ENCODE data around the gene RUFY2. TPM values are rescaled to one million over a fixed set of nuclear protein-coding genes. Genes with fewer than 3 reads are reported as not detected.

RUFY2 gene
- polyA plus RNA-seq, 1 experiment: 14.7 TPM

GRCh38 chr10:68333058-68333395 is 74.0 kb downstream of the RUFY2 start:
- no peak for TF ChIP-seq CTCF (IDR thresholded peaks at IDR 0.05; ENCODE audit: low read depth, low read length)
- no peak for DNase-seq (ENCODE audit: low read depth, low spot score)
- CTCF ChIA-PET: interaction anchor here (0.7 to 3.0 kb wide), 5 partner anchors 15 to 477 kb away, joined by 3 to 16 read pairs (median 6); no protein-coding TSS in a partner anchor
- POLR2A ChIA-PET: interaction anchor here (0.6 to 2.0 kb wide), 6 partner anchors 10 to 308 kb away, joined by 3 to 13 read pairs (median 3); no protein-coding TSS in a partner anchor
- Histone ChIP-seq H3K27ac (ENCODE audit: low read depth, low read length) (peak overlapping the region; percentile 94), H3K4me3 (ENCODE audit: low read depth, low read length) (peak overlapping the region; percentile 88), H3K9me3 (ENCODE audit: control insufficient read depth, insufficient read depth, low read length) (no peaks in the 10 kb centered on the region), H3K27me3 (ENCODE audit: control insufficient read depth, insufficient read depth, low read length) (no peaks in the 10 kb centered on the region)

GRCh38 chr10:68332259-68333057 is 74.6 kb downstream of the RUFY2 start, which contains the start of gene PBLD:
TSS of gene PBLD (minus strand) at chr10:68332928. CDS start at chr10:68306844, 26,084 bp downstream.
- peak within 1 kb of the TSS; percentile 94 for H3K27ac ChIP-seq (ENCODE audit: low read depth, low read length)
- no peak for DNase-seq (ENCODE audit: low read depth, low spot score)
- no peaks in the 10 kb centered on the region for H3K9me3 ChIP-seq (ENCODE audit: control insufficient read depth, insufficient read depth, low read length)
- ChIA-PET POLR2A (interaction anchor here (0.5 to 2.0 kb wide), 22 partner anchors 8 to 439 kb away, joined by 3 to 17 read pairs (median 4); partner anchors contain the start of gene TET1), CTCF (interaction anchor here (0.6 to 3.0 kb wide), 7 partner anchors 16 to 477 kb away, joined by 3 to 16 read pairs (median 6); no protein-coding TSS in a partner anchor)
- H3K4me3 ChIP-seq (ENCODE audit: low read depth, low read length): peak within 1 kb of the TSS; percentile 88
- peak; percentile 63 for TF ChIP-seq CTCF (IDR thresholded peaks at IDR 0.05; ENCODE audit: low read depth, low read length)
- no peaks in the 10 kb centered on the region for H3K27me3 ChIP-seq (ENCODE audit: control insufficient read depth, insufficient read depth, low read length)

GRCh38 chr10:68331455-68332258 is 75.4 kb downstream of the RUFY2 start, which contains the start of gene HNRNPH3:
TSS of gene HNRNPH3 (plus strand) at chr10:68332064. CDS start at chr10:68337222, 5,158 bp downstream.
- ChIA-PET POLR2A (interaction anchor here (0.5 to 2.0 kb wide), 24 partner anchors 9 to 439 kb away, joined by 3 to 17 read pairs (median 4); partner anchors contain the start of genes CCAR1 and TET1), CTCF (interaction anchor here (0.6 to 3.0 kb wide), 5 partner anchors 17 to 456 kb away, joined by 3 to 16 read pairs (median 7); no protein-coding TSS in a partner anchor)
- no peaks in the 10 kb centered on the region for H3K27me3 ChIP-seq (ENCODE audit: control insufficient read depth, insufficient read depth, low read length)
- H3K9me3 ChIP-seq (ENCODE audit: control insufficient read depth, insufficient read depth, low read length): no peaks in the 10 kb centered on the region
- H3K4me3 ChIP-seq (ENCODE audit: low read depth, low read length): peak within 1 kb of the TSS; percentile 88
- no peak for TF ChIP-seq CTCF (IDR thresholded peaks at IDR 0.05; ENCODE audit: low read depth, low read length)
- peak within 1 kb of the TSS; percentile 94 for H3K27ac ChIP-seq (ENCODE audit: low read depth, low read length)
- peak; percentile 95 for DNase-seq (ENCODE audit: low read depth, low spot score)

- CTCF ChIA-PET: interaction anchor here (1.0 to 1.2 kb wide), 2 partner anchors 118 to 475 kb away, joined by 3 read pairs; no protein-coding TSS in a partner anchor
Observed at GRCh38 chr10:68330852-68331454, 76.1 kb downstream of the RUFY2 start.

More at GRCh38 chr10:68330852-68331454, 76.1 kb downstream of the RUFY2 start:
- Histone ChIP-seq H3K9me3 (ENCODE audit: control insufficient read depth, insufficient read depth, low read length) (no peaks in the 10 kb centered on the region), H3K27me3 (ENCODE audit: control insufficient read depth, insufficient read depth, low read length) (no peaks in the 10 kb centered on the region), H3K4me3 (ENCODE audit: low read depth, low read length) (peak overlapping the region; percentile 88), H3K27ac (ENCODE audit: low read depth, low read length) (peak overlapping the region; percentile 94)
- no peak for TF ChIP-seq CTCF (IDR thresholded peaks at IDR 0.05; ENCODE audit: low read depth, low read length)
- POLR2A ChIA-PET: interaction anchor here (0.5 to 1.2 kb wide), 8 partner anchors 16 to 233 kb away, joined by 3 to 17 read pairs (median 4); partner anchors contain the start of gene TET1
- DNase-seq (ENCODE audit: low read depth, low spot score): no peak

Data from AG04450 (cell line).